Neural progenitor cell (in vitro differentiated cells): ENCODE data around the gene SGSM2. TPM values are rescaled to one million over a fixed set of nuclear protein-coding genes. Genes with fewer than 3 reads are reported as not detected.

Experiments used
- DNase-seq: peaks from one replicate; pipeline ENCODE4 v3.0.0-alpha.2; 2016; ENCODE audit warnings: low spot score
- H2AFZ ChIP-seq: fragments of 200-600 bp; sonication (generic); replicated peaks from 2 replicates; pipeline ENCODE4 v1.6.1; 2016; ENCODE audit warnings: antibody characterized with exemption
- H3F3A ChIP-seq: fragments of 200-600 bp; sonication (generic); 2 replicates; pipeline ENCODE4 v1.6.1; 2016; ENCODE audit warnings: antibody characterized with exemption, low read depth
- H3K27ac ChIP-seq: fragments of 200-600 bp; sonication (generic); 2 replicates; pipeline ENCODE4 v1.5.1; 2016; ENCODE audit warnings: mild to moderate bottlenecking
- H3K27me3 ChIP-seq: fragments of 200-600 bp; sonication (generic); 2 replicates; pipeline ENCODE4 v1.6.1; 2016; ENCODE audit warnings: mild to moderate bottlenecking, moderate library complexity
- H3K36me3 ChIP-seq: fragments of 200-600 bp; sonication (generic); 2 replicates; pipeline ENCODE4 v1.5.1; 2016
- H3K4me1 ChIP-seq: fragments of 200-600 bp; sonication (generic); 2 replicates; pipeline ENCODE4 v1.6.1; 2016; ENCODE audit warnings: mixed run types
- H3K4me2 ChIP-seq: fragments of 200-600 bp; sonication (generic); 2 replicates; pipeline ENCODE4 v1.6.1; 2016
- H3K4me3 ChIP-seq: fragments of 200-600 bp; sonication (generic); 2 replicates; pipeline ENCODE4 v1.5.1; 2016
- H3K79me2 ChIP-seq: fragments of 200-600 bp; sonication (generic); 2 replicates; pipeline ENCODE4 v1.6.1; 2016; ENCODE audit warnings: low read depth
- H3K9ac ChIP-seq: fragments of 200-600 bp; sonication (generic); 2 replicates; pipeline ENCODE4 v1.6.1; 2016
- H3K9me3 ChIP-seq: fragments of 200-600 bp; sonication (generic); 2 replicates; pipeline ENCODE4 v1.5.1; 2016; ENCODE audit warnings: low read depth
- H4K20me1 ChIP-seq: fragments of 200-600 bp; sonication (generic); 2 replicates; pipeline ENCODE4 v1.6.1; 2016; ENCODE audit warnings: low read depth
- H3K27ac Mint-ChIP-seq: 3 replicates; pipeline ENCODE4 v1.8.0; 2021; ENCODE audit warnings: mixed read lengths
- H3K27me3 Mint-ChIP-seq: 2 replicates; pipeline ENCODE4 v1.8.0; 2022; ENCODE audit warnings: low read depth, mild to moderate bottlenecking, inconsistent platforms, moderate library complexity, mixed read lengths; ENCODE audit not compliant: insufficient read depth
- H3K36me3 Mint-ChIP-seq: 3 replicates; pipeline ENCODE4 v1.8.0; 2021; ENCODE audit warnings: mixed read lengths
- H3K4me1 Mint-ChIP-seq: 3 replicates; pipeline ENCODE4 v1.8.0; 2021; ENCODE audit warnings: mixed read lengths
- H3K4me3 Mint-ChIP-seq: 3 replicates; pipeline ENCODE4 v1.8.0; 2021; ENCODE audit warnings: mild to moderate bottlenecking, moderate library complexity, mixed read lengths
- H3K9me3 Mint-ChIP-seq: 3 replicates; pipeline ENCODE4 v1.8.0; 2020; ENCODE audit warnings: mixed read lengths
- CTCF ChIP-seq: fragments of 200-600 bp; sonication (generic); IDR thresholded peaks from 2 replicates; pipeline ENCODE4 v1.5.1; 2017; ENCODE audit warnings: antibody characterized with exemption, mild to moderate bottlenecking
- EZH2 ChIP-seq: fragments of 200-600 bp; sonication (generic); IDR thresholded peaks from 2 replicates; pipeline ENCODE4 v1.6.1; 2017; ENCODE audit warnings: antibody characterized with exemption, mild to moderate bottlenecking, moderate library complexity
- EZH2phosphoT487 ChIP-seq: fragments of 200-600 bp; sonication (generic); IDR thresholded peaks from 2 replicates; pipeline ENCODE4 v1.6.1; 2017; ENCODE audit warnings: antibody characterized with exemption
- total RNA-seq: library from RNA; depleted of rRNA; stranded (reverse); fragments of >200 nt; gene quantifications from 2 replicates; pipeline ENCODE4 v1.2.3, GENCODE V29; 2015; ENCODE audit warnings: low replicate concordance

SGSM2 gene
- total RNA-seq, 1 donor from 2014 or later, result 39.0 TPM

- TF ChIP-seq EZH2phosphoT487 (no peak), EZH2 (no peak), CTCF (peak; percentile 35)
- H3K27ac ChIP-seq, result no peak within 1 kb of the TSS
- peaks cover 24% of the 10 kb centered on the region for H3K4me1 Mint-ChIP-seq
- H3K9me3 Mint-ChIP-seq, result no peaks in the 10 kb centered on the region
- H3K27ac Mint-ChIP-seq, result peak within 1 kb of the TSS; percentile 81
- peak; percentile 95 for DNase-seq
- H3K4me3 Mint-ChIP-seq, result peak within 1 kb of the TSS; percentile 99
- H3F3A ChIP-seq, result peaks cover 25% of the 10 kb centered on the region
- peaks cover 32% of the 10 kb centered on the region for H3K36me3 ChIP-seq
- H3K9me3 ChIP-seq, result no peaks in the 10 kb centered on the region
- H3K4me2 ChIP-seq, result peak within 1 kb of the TSS; percentile 97
- H3K27me3 Mint-ChIP-seq, result peaks cover 7% of the 10 kb centered on the region
- peaks cover 11% of the 10 kb centered on the region for H3K4me1 ChIP-seq
- H3K9ac ChIP-seq, result peak within 1 kb of the TSS; percentile 91
- H3K36me3 Mint-ChIP-seq, result peaks cover 16% of the 10 kb centered on the region
- peak within 1 kb of the TSS; percentile 95 for H3K4me3 ChIP-seq
- H4K20me1 ChIP-seq, result peaks cover 4% of the 10 kb centered on the region
- H3K79me2 ChIP-seq, result peaks cover 44% of the 10 kb centered on the region
- H3K27me3 ChIP-seq, result no peaks in the 10 kb centered on the region
- peak within 1 kb of the TSS; percentile 94 for H2AFZ ChIP-seq
These were observed 968 bp upstream of the SGSM2 start, which contains the start of gene TSR1 for GRCh38 chr17:2336215-2336851. Gene TSR1, minus strand, starts transcription at chr17:2336457. Its CDS starts 30 bp downstream, at chr17:2336427.

- Histone ChIP-seq H3K9me3 (no peaks in the 10 kb centered on the region), H3K79me2 (peaks cover 44% of the 10 kb centered on the region), H4K20me1 (peaks cover 4% of the 10 kb centered on the region), H3K4me1 (peaks cover 11% of the 10 kb centered on the region), H3K4me2 (peak overlapping the region; percentile 97), H3K9ac (no peak overlapping the region), H2AFZ (peak overlapping the region; percentile 88), H3K36me3 (peaks cover 22% of the 10 kb centered on the region), H3K27ac (no peak overlapping the region), H3K27me3 (no peaks in the 10 kb centered on the region), H3F3A (peaks cover 25% of the 10 kb centered on the region), H3K4me3 (peak overlapping the region; percentile 95)
- TF ChIP-seq EZH2phosphoT487 (no peak), CTCF (no peak), EZH2 (no peak)
- peak overlapping the region; percentile 91 for H3K4me3 Mint-ChIP-seq
- H3K9me3 Mint-ChIP-seq, result no peaks in the 10 kb centered on the region
- peaks cover 20% of the 10 kb centered on the region for H3K36me3 Mint-ChIP-seq
- DNase-seq, result peak; percentile 73
- peaks cover 24% of the 10 kb centered on the region for H3K4me1 Mint-ChIP-seq
- H3K27me3 Mint-ChIP-seq, result peaks cover 7% of the 10 kb centered on the region
- H3K27ac Mint-ChIP-seq, result peak overlapping the region; percentile 53
These were observed 428 bp downstream of the SGSM2 start for GRCh38 chr17:2337544-2338314.

- TF ChIP-seq EZH2phosphoT487, result no peak
- no peak for TF ChIP-seq CTCF
- TF ChIP-seq EZH2, result no peak
These were observed 985 bp downstream of the SGSM2 start for GRCh38 chr17:2338315-2338657.

More at GRCh38 chr17:2338315-2338657, 985 bp downstream of the SGSM2 start:
- Mint-ChIP-seq H3K36me3 (peaks cover 20% of the 10 kb centered on the region), H3K27me3 (peaks cover 7% of the 10 kb centered on the region), H3K4me1 (peaks cover 24% of the 10 kb centered on the region), H3K4me3 (peak overlapping the region; percentile 91), H3K27ac (peak overlapping the region; percentile 53), H3K9me3 (no peaks in the 10 kb centered on the region)
- DNase-seq, result peak; percentile 19
- H3F3A ChIP-seq, result peaks cover 25% of the 10 kb centered on the region
- H3K79me2 ChIP-seq, result peaks cover 38% of the 10 kb centered on the region
- peak overlapping the region; percentile 95 for H3K4me3 ChIP-seq
- H3K27me3 ChIP-seq, result no peaks in the 10 kb centered on the region
- H3K9me3 ChIP-seq, result no peaks in the 10 kb centered on the region
- H2AFZ ChIP-seq, result peak overlapping the region; percentile 88
- peak overlapping the region; percentile 97 for H3K4me2 ChIP-seq
- H3K9ac ChIP-seq, result no peak overlapping the region
- H4K20me1 ChIP-seq, result peaks cover 4% of the 10 kb centered on the region
- H3K36me3 ChIP-seq, result peaks cover 16% of the 10 kb centered on the region
- H3K27ac ChIP-seq, result no peak overlapping the region
- H3K4me1 ChIP-seq, result peaks cover 11% of the 10 kb centered on the region
